Upper lobe of right lung (tissue), 1 donor: Measurements from ENCODE around the gene AMY1C. TPM values are rescaled to one million over a fixed set of nuclear protein-coding genes. Genes with fewer than 3 reads are reported as not detected.
A peak's percentile ranks its signal among the peaks of the same experiment; 100 is the strongest.
"Not testable (repeated sequence)": the region's sequence is repeated elsewhere in the genome, so short reads cannot be mapped to it uniquely, and the experiment has no call there.

Experiments
- ATAC-seq: fragments of 200-7000 bp; cut with Tn5 transposase; one replicate; pipeline ENCODE4 v1.9.1; 2020; ENCODE audit warnings: mild to moderate bottlenecking, moderate library complexity
- DNase-seq: peaks from one replicate; pipeline ENCODE4 v3.0.0-alpha.2; 2020
- H3K27ac ChIP-seq: fragments of 200-600 bp; one replicate; pipeline ENCODE4 v1.8.0; 2022
- H3K27me3 ChIP-seq: fragments of 200-600 bp; one replicate; pipeline ENCODE4 v1.8.0; 2022; ENCODE audit warnings: mild to moderate bottlenecking
- H3K36me3 ChIP-seq: fragments of 200-600 bp; one replicate; pipeline ENCODE4 v1.8.0; 2022
- H3K4me1 ChIP-seq: fragments of 200-600 bp; one replicate; pipeline ENCODE4 v1.8.0; 2022
- H3K4me3 ChIP-seq: fragments of 200-600 bp; one replicate; pipeline ENCODE4 v1.8.0; 2022; ENCODE audit warnings: mild to moderate bottlenecking
- H3K9me3 ChIP-seq: fragments of 200-600 bp; one replicate; pipeline ENCODE4 v1.8.0; 2022
- intact Hi-C: fragments of 100-400 bp; cut with DNase I; formaldehyde crosslinking; loops from one replicate; pipeline ENCODE4 v1.11.0; 2022
- long read RNA-seq: library from polyadenylated mRNA; unstranded; transcript quantifications from one replicate; pipeline ENCODE4 v2.0.0, GENCODE V29; 2021
- total RNA-seq: library from RNA; stranded (reverse); fragmentation: NEBNext Ultra II Directional; extraction: Animal tissue kit (Norgen Biotek cat#: 25700); gene quantifications from one replicate; pipeline ENCODE4 v1.2.1, GENCODE V29; 2021
- donor health status: DM: no; HTN: yes; CAD: no; lungs with severe emphysema.

AMY1C gene
- 8.7 TPM for total RNA-seq
- long read RNA-seq, partial matches to known transcripts = 0 of 3 reads
- long read RNA-seq, other reads (novel, unspliced or antisense) = 3 of 3 reads

- DNase-seq, H3K4me3 ChIP-seq, H3K4me1 ChIP-seq, intact Hi-C loops, H3K27ac ChIP-seq, H3K36me3 ChIP-seq, H3K27me3 ChIP-seq, ATAC-seq, H3K9me3 ChIP-seq: not testable (repeated sequence)
These were observed at the start of gene AMY1C for GRCh38 chr1:103749598-103749997. Gene AMY1C, plus strand, starts transcription at chr1:103749898. Its CDS starts 572 bp downstream, at chr1:103750470.

DNA sequence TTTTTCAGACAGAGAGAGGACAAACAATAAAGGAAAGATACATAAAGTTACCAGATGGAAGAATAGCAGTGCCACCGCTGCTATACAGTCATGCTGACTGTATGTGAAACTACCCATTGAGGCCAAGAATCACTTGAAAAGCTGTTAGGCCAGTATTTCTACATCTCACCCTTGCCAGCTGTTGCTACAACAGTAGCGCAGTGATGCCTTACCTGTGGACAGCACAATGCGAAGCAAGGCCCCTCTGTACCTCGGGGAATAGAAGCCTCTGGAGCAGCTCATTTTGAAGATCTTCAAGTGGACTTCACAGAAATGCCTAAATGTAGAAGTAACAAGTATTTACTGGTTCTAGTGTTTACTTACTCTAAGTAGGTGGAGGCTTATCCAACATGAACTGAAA lies 49.0 kb upstream of the AMY1C start:
- H3K9me3 ChIP-seq, DNase-seq, H3K4me3 ChIP-seq, intact Hi-C loops, H3K36me3 ChIP-seq, H3K27me3 ChIP-seq, H3K4me1 ChIP-seq, H3K27ac ChIP-seq: not testable (repeated sequence)
- ATAC-seq = peak; percentile 92

DNA sequence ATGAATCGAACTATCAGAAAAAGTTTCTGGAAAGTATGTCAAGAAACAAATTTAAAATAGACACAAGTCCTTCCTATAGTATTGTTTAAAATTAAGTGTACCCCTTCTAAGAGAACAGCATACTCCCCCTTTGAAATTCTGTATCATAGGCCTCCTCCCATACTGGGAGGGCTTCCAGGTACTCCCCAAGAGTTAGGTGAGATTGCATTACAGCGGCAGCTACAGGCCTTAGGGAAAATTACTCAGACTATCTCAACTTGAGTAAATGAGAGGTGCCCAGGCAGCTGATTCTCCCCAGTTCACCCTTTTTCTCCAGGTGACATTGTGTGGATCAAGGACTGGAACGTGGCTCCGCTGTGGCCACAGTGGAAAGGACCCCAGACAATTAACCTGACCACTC lies 48.4 kb upstream of the AMY1C start:
- peak; percentile 39 for ATAC-seq
- intact Hi-C loops, H3K4me1 ChIP-seq, H3K36me3 ChIP-seq, DNase-seq, H3K27ac ChIP-seq, H3K4me3 ChIP-seq, H3K27me3 ChIP-seq, H3K9me3 ChIP-seq: not testable (repeated sequence)

- H3K4me3 ChIP-seq, H3K36me3 ChIP-seq, H3K27me3 ChIP-seq, H3K27ac ChIP-seq, intact Hi-C loops, H3K9me3 ChIP-seq, DNase-seq, H3K4me1 ChIP-seq: not testable (repeated sequence)
- peak; percentile 58 for ATAC-seq
These were observed 42.0 kb upstream of the AMY1C start for GRCh38 chr1:103707670-103708069.

DNA sequence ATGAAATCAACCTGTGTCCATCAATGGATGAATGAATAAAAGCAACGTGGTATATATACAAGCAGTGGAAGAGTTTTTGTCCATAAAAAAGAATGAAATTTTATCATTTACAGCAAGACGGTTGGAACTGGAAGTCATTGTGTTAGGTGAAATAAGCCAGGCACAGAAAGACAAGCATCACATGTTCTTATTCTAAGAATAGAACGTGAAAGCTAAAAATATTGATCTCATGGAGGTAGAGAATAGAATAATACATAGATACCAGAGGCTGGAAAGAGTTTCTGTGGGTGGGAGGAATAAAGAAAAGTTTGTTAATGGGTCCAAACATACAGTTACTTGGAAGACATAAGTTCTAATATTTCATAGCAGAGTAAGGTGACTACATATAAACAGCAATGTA lies 39.3 kb upstream of the AMY1C start:
- intact Hi-C loops, H3K4me1 ChIP-seq: not testable (repeated sequence)

DNA sequence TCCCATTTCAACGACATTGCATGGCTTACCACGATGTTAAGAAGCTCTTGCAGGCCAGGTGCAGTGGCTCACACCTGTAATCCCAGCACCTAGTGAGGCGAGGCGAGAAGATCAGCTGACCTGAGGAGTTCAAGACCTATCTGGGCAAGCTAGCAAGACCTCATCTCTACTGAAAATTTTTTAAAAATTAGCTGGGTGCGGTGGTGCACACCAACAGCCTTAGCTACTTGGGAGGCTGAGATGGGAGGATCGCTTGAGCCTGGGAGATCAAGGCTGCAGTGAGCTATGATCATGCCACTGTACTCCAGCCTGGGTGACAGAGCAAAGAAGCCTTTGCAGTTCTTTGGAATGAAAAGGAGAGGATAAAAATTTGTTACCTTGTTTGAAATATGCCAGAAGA lies 32.3 kb upstream of the AMY1C start:
- H3K27ac ChIP-seq, H3K4me1 ChIP-seq, H3K9me3 ChIP-seq, H3K4me3 ChIP-seq, H3K36me3 ChIP-seq, ATAC-seq, intact Hi-C loops, H3K27me3 ChIP-seq: not testable (repeated sequence)
- peak; percentile 40 for DNase-seq

More for the DNA sequence above, 39.3 kb upstream of the AMY1C start:
- H3K27ac ChIP-seq, H3K9me3 ChIP-seq, H3K27me3 ChIP-seq, H3K4me3 ChIP-seq, H3K36me3 ChIP-seq, ATAC-seq, DNase-seq: not testable (repeated sequence)

DNA sequence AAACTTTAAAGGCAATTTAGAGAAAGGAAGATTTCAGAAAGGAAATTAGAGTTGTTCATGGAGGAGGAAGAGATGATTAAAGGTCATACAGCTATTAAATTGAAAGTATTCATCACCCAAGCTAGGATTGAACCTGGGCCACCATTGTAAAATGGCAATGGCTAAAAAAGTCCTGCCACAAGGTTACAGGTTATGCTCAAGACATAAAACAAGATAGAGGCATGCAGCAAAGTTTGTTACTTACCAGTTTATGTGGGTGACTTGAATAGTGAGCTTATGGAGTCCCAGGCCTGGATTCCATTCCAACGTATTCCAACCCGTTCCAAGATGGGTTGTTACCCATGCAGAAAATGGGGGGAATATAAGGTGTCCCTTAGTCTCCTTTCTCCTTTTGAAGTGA lies 28.2 kb upstream of the AMY1C start:
- H3K9me3 ChIP-seq, H3K27ac ChIP-seq, H3K36me3 ChIP-seq, intact Hi-C loops, ATAC-seq, H3K27me3 ChIP-seq, H3K4me1 ChIP-seq, DNase-seq, H3K4me3 ChIP-seq: not testable (repeated sequence)

DNA sequence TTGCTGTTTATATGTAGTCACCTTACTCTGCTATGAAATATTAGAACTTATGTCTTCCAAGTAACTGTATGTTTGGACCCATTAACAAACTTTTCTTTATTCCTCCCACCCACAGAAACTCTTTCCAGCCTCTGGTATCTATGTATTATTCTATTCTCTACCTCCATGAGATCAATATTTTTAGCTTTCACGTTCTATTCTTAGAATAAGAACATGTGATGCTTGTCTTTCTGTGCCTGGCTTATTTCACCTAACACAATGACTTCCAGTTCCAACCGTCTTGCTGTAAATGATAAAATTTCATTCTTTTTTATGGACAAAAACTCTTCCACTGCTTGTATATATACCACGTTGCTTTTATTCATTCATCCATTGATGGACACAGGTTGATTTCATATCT lies 14.4 kb upstream of the AMY1C start:
- H3K27ac ChIP-seq, intact Hi-C loops, H3K4me1 ChIP-seq, DNase-seq, H3K9me3 ChIP-seq, ATAC-seq, H3K4me3 ChIP-seq, H3K27me3 ChIP-seq, H3K36me3 ChIP-seq: not testable (repeated sequence)

DNA sequence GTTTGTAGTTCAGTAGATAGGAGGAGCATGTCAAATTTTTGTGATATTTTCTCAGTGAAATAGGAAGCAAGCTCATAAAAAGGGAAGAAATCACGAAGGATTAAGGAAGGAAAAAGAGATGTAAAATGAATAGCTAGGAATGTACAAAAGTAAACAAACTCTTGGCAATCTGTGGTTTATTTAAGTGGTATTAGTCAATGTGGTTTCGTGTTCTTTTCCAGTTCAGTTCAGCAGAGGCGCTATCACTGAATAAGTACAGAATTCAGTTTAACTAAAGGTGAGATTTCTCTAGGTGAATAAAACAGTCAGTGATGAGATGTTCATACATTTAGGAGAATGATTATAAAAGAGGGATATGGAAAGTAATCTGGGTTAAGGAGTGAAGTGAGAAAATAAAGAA lies 11.7 kb upstream of the AMY1C start:
- H3K9me3 ChIP-seq, H3K4me1 ChIP-seq, DNase-seq, H3K27me3 ChIP-seq, H3K4me3 ChIP-seq, intact Hi-C loops, H3K27ac ChIP-seq, H3K36me3 ChIP-seq: not testable (repeated sequence)
- peak; percentile 43 for ATAC-seq

DNA sequence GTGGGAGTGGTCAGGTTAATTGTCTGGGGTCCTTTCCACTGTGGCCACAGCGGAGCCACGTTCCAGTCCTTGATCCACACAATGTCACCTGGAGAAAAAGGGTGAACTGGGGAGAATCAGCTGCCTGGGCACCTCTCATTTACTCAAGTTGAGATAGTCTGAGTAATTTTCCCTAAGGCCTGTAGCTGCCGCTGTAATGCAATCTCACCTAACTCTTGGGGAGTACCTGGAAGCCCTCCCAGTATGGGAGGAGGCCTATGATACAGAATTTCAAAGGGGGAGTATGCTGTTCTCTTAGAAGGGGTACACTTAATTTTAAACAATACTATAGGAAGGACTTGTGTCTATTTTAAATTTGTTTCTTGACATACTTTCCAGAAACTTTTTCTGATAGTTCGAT lies 5.2 kb upstream of the AMY1C start:
- H3K27ac ChIP-seq, H3K4me1 ChIP-seq, H3K27me3 ChIP-seq, H3K9me3 ChIP-seq, intact Hi-C loops, H3K4me3 ChIP-seq, DNase-seq, H3K36me3 ChIP-seq: not testable (repeated sequence)
- ATAC-seq = peak; percentile 29

DNA sequence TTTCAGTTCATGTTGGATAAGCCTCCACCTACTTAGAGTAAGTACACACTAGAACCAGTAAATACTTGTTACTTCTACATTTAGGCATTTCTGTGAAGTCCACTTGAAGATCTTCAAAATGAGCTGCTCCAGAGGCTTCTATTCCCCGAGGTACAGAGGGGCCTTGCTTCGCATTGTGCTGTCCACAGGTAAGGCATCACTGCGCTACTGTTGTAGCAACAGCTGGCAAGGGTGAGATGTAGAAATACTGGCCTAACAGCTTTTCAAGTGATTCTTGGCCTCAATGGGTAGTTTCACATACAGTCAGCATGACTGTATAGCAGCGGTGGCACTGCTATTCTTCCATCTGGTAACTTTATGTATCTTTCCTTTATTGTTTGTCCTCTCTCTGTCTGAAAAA lies 4.7 kb upstream of the AMY1C start:
- DNase-seq, H3K9me3 ChIP-seq, H3K36me3 ChIP-seq, H3K4me3 ChIP-seq, H3K27me3 ChIP-seq, intact Hi-C loops, H3K4me1 ChIP-seq, H3K27ac ChIP-seq: not testable (repeated sequence)
- ATAC-seq = peak; percentile 94

DNA sequence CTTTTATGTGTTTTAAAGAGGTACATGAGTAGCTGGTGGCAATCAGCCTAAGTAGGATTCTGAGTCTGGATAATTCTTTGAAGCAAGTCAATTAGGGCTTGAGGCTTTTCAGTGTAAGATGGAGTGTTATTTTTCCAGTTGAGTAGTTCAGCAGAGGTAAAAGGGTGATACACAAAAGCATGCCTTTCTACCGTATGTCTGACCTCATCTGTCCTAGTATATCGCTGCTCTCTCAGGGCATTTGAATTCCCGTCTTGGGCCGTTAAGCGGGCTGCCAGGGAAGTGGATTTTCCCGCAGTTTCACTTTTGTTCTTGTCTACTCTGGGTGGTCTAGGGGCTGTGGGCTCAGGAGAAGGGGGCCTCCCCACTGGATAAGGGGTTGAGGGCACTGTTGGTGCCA lies 1.4 kb upstream of the AMY1C start:
- H3K27me3 ChIP-seq, H3K4me3 ChIP-seq, H3K4me1 ChIP-seq, intact Hi-C loops, H3K36me3 ChIP-seq, H3K27ac ChIP-seq, DNase-seq, H3K9me3 ChIP-seq, ATAC-seq: not testable (repeated sequence)
